Coronary artery (tissue), 2 donors: ENCODE measurements around the gene SEMA4D.

Experiments
- DNase-seq: peaks from one replicate; pipeline ENCODE4 v3.0.0-alpha.2; 2017; ENCODE audit warnings: low spot score
- H3K27ac ChIP-seq, 2 donors: fragments of 200-600 bp; sonication (generic); one replicate each; pipeline ENCODE4 v1.5.1; 2016 to 2019
- H3K4me3 ChIP-seq: fragments of 200-600 bp; sonication (generic); 2 replicates; pipeline ENCODE4 v1.5.1; 2016; ENCODE audit warnings: mild to moderate bottlenecking, moderate library complexity
- CTCF ChIP-seq: fragments of 200-600 bp; sonication (generic); IDR thresholded peaks from one replicate; pipeline ENCODE4 v1.5.1; 2019; ENCODE audit warnings: antibody characterized with exemption

Gene SEMA4D

GRCh38 chr9:89514956-89515355, 17.0 kb upstream of the SEMA4D start:
- H3K27ac ChIP-seq = no peak overlapping the region
- TF ChIP-seq CTCF = no peak

GRCh38 chr9:89514337-89514736, 16.4 kb upstream of the SEMA4D start:
- DNase-seq = no peak
- Histone ChIP-seq H3K27ac (no peak overlapping the region), H3K4me3 (no peak overlapping the region)
- no peak for TF ChIP-seq CTCF

More at GRCh38 chr9:89514956-89515355, 17.0 kb upstream of the SEMA4D start:
- DNase-seq = no peak
- H3K4me3 ChIP-seq = no peak overlapping the region

GRCh38 chr9:89513837-89514236, 15.9 kb upstream of the SEMA4D start:
- no peak for TF ChIP-seq CTCF
- DNase-seq = no peak
- H3K27ac ChIP-seq = no peak overlapping the region
- H3K4me3 ChIP-seq = no peak overlapping the region

GRCh38 chr9:89512382-89512781, 14.5 kb upstream of the SEMA4D start:
- no peak for DNase-seq
- TF ChIP-seq CTCF = no peak
- Histone ChIP-seq H3K4me3 (no peak overlapping the region), H3K27ac (no peak overlapping the region)

GRCh38 chr9:89508951-89509615, 11.2 kb upstream of the SEMA4D start:
- Histone ChIP-seq H3K27ac (no peak overlapping the region), H3K4me3 (no peak overlapping the region)
- no peak for TF ChIP-seq CTCF
- no peak for DNase-seq

- no peak overlapping the region for H3K27ac ChIP-seq
- TF ChIP-seq CTCF = no peak
- H3K4me3 ChIP-seq = no peak overlapping the region
- no peak for DNase-seq
These were observed 8.0 kb upstream of the SEMA4D start for GRCh38 chr9:89505911-89506310.

- no peak for TF ChIP-seq CTCF
- no peak overlapping the region for H3K4me3 ChIP-seq
- no peak overlapping the region for H3K27ac ChIP-seq
- no peak for DNase-seq
These were observed 7.1 kb upstream of the SEMA4D start for GRCh38 chr9:89505048-89505447.
